ENCODE data around the gene SPACA1.

- TF ChIP-seq CTCF (IDR thresholded peaks at IDR 0.05), result no peak
- no peak for TF ChIP-seq POLR2A (IDR thresholded peaks at IDR 0.05)
Measured at GRCh38 chr6:88116276-88116675, 68.6 kb downstream of the SPACA1 start.
